Activated CD4-positive, alpha-beta T cell treated with anti-CD3 and anti-CD28 coated beads, Interleukin-2, amount 50 U/mL, for 1 hour (primary cell): ENCODE measurements around the gene PCYT1A.
"Not testable (repeated sequence)": the region's sequence is repeated elsewhere in the genome, so short reads cannot be mapped to it uniquely, and the experiment has no call there.

Experiments
- DNase-seq: peaks from one replicate; pipeline ENCODE4 v3.0.0-alpha.2; 2020

The PCYT1A gene

GRCh38 chr3:196287440-196288140 lies at the start of gene PCYT1A:
Gene PCYT1A (minus strand): TSS chr3:196287726. CDS start chr3:196270531, 17,195 bp downstream.
- peak; percentile 66 for DNase-seq

GRCh38 chr3:196336319-196337145 lies 49.0 kb upstream of the PCYT1A start:
- DNase-seq = no peak

- no peak for DNase-seq
Measured at GRCh38 chr3:196335503-196335948, 48.0 kb upstream of the PCYT1A start.

GRCh38 chr3:196334982-196335381 lies 47.5 kb upstream of the PCYT1A start:
- DNase-seq = no peak

GRCh38 chr3:196332168-196332567 lies 44.6 kb upstream of the PCYT1A start:
- no peak for DNase-seq

GRCh38 chr3:196327405-196327804 lies 39.9 kb upstream of the PCYT1A start:
- no peak for DNase-seq

GRCh38 chr3:196326936-196327335 lies 39.4 kb upstream of the PCYT1A start:
- no peak for DNase-seq

GRCh38 chr3:196323691-196324090 lies 36.2 kb upstream of the PCYT1A start:
- no peak for DNase-seq

GRCh38 chr3:196323016-196323415 lies 35.5 kb upstream of the PCYT1A start:
- no peak for DNase-seq

- no peak for DNase-seq
Measured at GRCh38 chr3:196321162-196321561, 33.6 kb upstream of the PCYT1A start.

GRCh38 chr3:196320137-196320536 lies 32.6 kb upstream of the PCYT1A start:
- no peak for DNase-seq

GRCh38 chr3:196317687-196318467 lies 30.4 kb upstream of the PCYT1A start, which contains the start of gene DYNLT2B:
Gene DYNLT2B (minus strand): TSS chr3:196318240. CDS start chr3:196318152, 88 bp downstream.
- peak; percentile 81 for DNase-seq

GRCh38 chr3:196316799-196317686 lies 29.5 kb upstream of the PCYT1A start:
- DNase-seq = not testable (repeated sequence)

GRCh38 chr3:196315821-196316220 lies 28.3 kb upstream of the PCYT1A start:
- DNase-seq = no peak

GRCh38 chr3:196314597-196314996 lies 27.1 kb upstream of the PCYT1A start:
- DNase-seq = no peak

- not testable (repeated sequence) for DNase-seq
Measured at GRCh38 chr3:196314086-196314485, 26.6 kb upstream of the PCYT1A start.

- not testable (repeated sequence) for DNase-seq
Measured at GRCh38 chr3:196302960-196303359, 15.4 kb upstream of the PCYT1A start.

- not testable (repeated sequence) for DNase-seq
Measured at GRCh38 chr3:196302551-196302950, 15.0 kb upstream of the PCYT1A start.

- no peak for DNase-seq
Measured at GRCh38 chr3:196298521-196298920, 11.0 kb upstream of the PCYT1A start.

GRCh38 chr3:196292286-196292923 lies 4.9 kb upstream of the PCYT1A start:
- DNase-seq = no peak

- DNase-seq = no peak
Measured at GRCh38 chr3:196288141-196288460, 575 bp upstream of the PCYT1A start.

GRCh38 chr3:196287090-196287439 lies 461 bp downstream of the PCYT1A start:
- peak; percentile 11 for DNase-seq
